SK-N-SH (cell line): Measurements from ENCODE around the gene COIL.

Source experiments
- FOXM1 ChIP-seq: IDR thresholded peaks from 2 replicates; pipeline ENCODE4 v1.4.0; 2012; ENCODE audit warnings: low read depth, mild to moderate bottlenecking
- RCOR1 ChIP-seq: fragments of 150-350 bp; IDR thresholded peaks from 2 replicates; pipeline ENCODE4 v1.6.1; 2017; ENCODE audit warnings: antibody characterized with exemption, low read length
- TAF1 ChIP-seq: IDR thresholded peaks from 2 replicates; pipeline ENCODE4 v1.6.1; 2012; ENCODE audit warnings: low read depth, mild to moderate bottlenecking, low read length, moderate library complexity, borderline replicate concordance
- TF ChIP-seq, protein P1 (sequence below): fragments of 200-600 bp; sonication (generic); IDR thresholded peaks from 2 replicates; pipeline ENCODE4 v1.6.1; 2017; ENCODE audit warnings: antibody characterized with exemption, mild to moderate bottlenecking, moderate library complexity
- TF ChIP-seq, protein P2 (sequence below): IDR thresholded peaks from 2 replicates; pipeline ENCODE4 v1.4.0; 2012; ENCODE audit warnings: low read depth

DNA sequence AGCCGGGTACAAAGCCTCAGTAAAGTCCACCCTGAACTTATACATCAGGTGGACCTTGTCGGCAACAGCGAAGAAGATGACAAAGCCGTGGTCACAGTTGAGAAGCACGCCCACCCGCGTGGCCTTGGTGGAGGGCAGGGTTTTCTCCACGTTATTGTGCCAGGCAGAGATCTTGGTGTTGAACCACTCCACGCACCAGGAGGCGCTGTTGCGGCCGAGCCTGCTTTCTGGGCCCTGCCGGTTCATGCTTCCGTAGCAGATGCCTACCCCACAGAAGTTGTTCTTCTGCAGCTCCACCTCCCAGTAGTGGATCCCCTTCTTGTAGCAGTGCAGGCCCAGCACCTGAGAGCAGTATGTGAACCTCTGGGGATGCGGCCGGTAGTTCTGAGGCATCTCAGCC is 69.1 kb downstream of the COIL start:
- TF ChIP-seq, protein P1, sequence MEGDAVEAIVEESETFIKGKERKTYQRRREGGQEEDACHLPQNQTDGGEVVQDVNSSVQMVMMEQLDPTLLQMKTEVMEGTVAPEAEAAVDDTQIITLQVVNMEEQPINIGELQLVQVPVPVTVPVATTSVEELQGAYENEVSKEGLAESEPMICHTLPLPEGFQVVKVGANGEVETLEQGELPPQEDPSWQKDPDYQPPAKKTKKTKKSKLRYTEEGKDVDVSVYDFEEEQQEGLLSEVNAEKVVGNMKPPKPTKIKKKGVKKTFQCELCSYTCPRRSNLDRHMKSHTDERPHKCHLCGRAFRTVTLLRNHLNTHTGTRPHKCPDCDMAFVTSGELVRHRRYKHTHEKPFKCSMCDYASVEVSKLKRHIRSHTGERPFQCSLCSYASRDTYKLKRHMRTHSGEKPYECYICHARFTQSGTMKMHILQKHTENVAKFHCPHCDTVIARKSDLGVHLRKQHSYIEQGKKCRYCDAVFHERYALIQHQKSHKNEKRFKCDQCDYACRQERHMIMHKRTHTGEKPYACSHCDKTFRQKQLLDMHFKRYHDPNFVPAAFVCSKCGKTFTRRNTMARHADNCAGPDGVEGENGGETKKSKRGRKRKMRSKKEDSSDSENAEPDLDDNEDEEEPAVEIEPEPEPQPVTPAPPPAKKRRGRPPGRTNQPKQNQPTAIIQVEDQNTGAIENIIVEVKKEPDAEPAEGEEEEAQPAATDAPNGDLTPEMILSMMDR = peak; percentile 53
- TF ChIP-seq, protein P2, sequence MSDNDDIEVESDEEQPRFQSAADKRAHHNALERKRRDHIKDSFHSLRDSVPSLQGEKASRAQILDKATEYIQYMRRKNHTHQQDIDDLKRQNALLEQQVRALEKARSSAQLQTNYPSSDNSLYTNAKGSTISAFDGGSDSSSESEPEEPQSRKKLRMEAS = no peak
- TF ChIP-seq FOXM1 (no peak), RCOR1 (no peak), TAF1 (no peak)
